GM18519 (cell line): ENCODE results near the gene TBC1D9.

ENCODE experiments used
- ATAC-seq: cut with Tn5 transposase; IDR thresholded peaks from one replicate; pipeline ENCODE4 v1.9.1; 2021; ENCODE audit warnings: mild to moderate bottlenecking, moderate library complexity; ENCODE audit not compliant: unreplicated experiment, low FRiP score

TBC1D9 gene

DNA sequence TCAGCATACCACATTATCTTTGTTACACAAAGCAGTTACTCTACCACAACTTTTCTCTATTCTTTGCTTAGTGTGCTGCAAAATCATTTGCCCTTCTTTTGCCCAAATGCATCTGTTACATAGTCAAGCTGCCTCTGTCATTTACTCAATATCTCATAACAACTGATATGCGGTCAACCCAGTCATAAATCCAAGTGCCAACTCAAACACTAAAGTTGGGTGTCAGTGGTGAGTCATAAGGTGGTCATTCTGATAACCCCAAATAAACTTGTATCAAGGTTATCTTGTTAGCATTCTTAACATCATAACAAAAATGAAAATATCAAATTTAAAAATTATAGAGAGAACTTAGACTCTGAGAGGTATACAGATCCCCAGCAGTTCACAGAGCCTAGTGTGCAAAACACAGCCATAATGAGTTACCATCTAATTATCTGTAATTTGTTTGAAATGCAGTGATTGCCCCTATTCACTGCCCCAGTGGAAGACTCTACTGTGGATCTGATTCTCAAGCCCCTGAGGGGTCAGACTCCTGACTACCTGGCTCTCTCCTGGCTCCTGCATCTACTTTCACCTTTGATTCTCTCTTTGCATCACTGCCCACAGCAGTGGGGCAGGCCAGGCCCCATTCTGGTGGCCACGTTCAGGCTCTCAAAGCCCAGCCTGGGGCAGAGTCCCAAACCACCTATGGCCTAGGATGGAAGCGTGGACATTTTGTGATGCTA, 29.2 kb downstream of the TBC1D9 start:
- no peak for ATAC-seq

DNA sequence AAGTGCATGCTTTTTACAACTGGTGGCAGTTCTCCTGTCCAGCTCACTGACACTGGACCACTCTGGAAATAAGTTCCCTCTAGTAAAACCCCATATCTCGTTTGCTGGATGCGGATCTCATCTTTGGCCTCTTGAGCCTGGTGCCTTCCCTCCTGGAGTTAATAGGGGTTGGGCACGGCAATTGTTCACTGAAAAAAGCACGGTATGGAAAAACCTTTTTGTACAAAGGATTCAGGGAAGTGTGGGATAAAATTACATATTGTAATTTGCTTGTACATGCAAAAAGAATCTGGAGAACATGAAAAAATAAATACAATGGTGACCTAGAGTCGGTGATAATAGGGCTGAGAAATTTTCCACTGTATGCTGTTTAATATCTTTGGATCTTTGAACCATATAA, 30.6 kb downstream of the TBC1D9 start:
- ATAC-seq, result no peak

DNA sequence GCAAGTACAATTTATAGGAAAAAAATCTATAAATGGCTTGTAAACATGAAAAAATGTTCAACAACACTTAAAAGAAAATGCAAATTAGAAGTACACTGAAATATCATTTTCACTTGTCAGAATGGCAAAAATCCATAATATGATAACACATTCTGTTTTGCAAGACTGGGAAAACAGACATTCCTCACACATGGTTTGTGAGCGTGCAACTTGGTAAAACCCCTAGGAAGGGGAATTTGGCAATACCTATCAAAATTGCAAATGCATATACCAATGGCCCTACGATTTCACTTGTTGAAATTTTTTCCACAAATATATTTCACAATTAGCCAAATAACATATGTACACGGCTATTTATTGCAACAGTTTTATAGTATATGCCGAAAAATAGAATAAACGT, 31.4 kb downstream of the TBC1D9 start:
- no peak for ATAC-seq

DNA sequence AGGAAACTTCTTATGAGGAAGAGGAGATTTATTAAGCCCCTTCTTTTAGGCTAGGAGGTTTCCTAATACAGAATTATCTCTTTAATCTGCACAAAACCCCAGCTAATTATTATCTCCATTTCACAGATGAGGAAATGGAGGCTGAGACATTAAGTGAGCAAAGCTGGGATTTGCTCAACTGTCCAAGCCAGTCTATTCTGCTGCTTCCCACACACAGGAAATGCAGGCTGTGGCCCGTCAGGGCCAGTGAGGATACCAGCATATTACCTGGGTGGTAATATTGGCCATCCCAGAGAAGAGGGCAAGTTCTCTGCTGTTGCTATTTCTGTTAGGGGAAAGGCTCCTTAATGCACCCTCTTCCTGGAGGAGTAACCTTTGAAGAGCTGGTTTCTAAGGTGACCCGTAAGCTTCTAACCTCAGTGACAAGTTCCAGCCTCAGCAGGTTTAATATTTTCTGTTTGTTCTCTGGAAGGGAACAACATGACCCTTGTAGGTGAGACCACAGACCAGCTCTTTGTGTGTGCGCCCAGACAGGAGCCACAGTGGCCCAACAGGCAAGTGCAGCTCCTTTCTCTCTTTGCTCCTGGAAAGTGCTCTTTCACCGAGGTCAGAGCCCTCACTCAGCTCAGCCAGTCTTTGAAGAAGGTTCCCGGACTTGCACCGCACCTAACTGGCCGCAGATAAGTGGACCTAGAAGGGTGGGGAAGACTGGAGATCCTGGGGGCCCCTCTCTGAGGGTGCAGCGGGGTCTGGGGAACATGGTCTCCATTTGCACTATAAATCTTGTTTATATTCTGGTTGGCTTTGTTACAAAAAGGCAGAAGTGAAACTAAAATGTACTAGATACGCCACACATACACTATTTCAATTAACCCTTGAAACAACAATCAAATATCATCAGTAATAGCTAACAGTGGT, 35.5 kb downstream of the TBC1D9 start:
- ATAC-seq, result no peak

DNA sequence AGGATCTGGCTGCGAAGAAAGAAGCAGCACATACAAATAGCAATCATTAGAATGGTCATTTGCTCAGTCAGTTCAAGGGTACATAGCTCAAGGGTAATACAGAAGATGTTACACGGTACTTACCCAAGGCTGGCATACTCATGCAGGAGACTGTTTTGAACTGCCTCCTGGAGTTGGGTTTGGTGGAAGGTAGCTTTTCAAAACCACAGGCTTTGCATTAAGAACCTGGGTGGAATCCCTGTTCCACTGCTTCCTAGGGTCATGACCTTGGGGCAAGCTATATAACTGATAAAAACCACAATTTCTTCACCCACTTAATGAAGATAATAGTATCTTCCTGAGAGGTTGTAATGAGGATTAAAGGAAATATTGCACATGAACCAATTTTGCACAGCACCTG, 36.5 kb downstream of the TBC1D9 start:
- ATAC-seq, result no peak

DNA sequence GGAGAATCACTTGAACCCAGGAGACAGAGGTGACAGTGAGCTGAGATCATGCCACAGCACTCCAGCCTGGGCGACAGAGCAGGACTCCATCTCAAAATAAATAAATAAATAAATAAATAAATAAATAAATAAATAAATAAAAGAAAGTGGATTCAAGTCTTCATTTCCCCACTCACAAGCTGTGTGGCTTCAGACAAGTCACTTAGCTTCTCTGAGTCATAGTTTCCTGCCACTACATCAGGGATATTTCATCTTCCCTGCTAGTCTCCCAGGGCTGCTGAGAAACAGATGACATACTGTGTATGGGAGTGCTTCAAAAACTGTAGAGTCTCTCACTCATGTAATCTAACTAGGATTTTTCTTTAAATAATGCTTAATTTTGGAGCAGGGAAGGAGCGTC, 37.2 kb downstream of the TBC1D9 start:
- ATAC-seq, result no peak

DNA sequence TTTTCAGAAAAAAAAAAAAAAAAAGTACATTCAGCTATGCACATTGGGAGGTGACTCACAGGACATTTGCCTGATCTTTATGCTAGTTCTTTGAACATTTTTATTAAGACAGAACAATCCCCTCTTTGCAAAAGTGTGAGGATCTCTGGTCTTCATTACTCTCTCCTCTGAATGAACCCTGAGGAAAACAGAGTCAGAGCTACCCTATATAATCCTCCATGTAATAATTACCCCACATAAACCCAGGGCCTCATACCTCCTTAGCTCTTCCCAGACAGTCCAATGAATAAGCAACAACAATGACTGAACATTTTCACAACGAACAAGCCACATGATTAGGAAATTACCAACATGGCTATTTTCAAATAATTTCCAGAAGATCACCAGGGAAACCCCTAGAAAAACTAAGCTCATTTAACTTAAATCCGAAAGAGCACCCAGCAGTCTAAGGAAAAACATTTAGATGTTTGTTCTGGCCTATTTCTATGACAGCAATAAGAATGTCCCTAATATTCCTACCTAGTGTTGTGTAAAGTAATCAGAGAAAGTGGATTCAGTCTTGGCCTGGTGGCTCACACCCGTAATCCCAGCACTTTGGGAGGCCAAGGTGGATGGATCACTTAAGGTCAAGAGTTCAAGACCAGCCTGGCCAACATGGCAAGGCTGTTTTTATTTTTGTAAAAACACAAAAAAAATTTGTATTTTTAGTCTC, 37.8 kb downstream of the TBC1D9 start:
- ATAC-seq, result no peak

DNA sequence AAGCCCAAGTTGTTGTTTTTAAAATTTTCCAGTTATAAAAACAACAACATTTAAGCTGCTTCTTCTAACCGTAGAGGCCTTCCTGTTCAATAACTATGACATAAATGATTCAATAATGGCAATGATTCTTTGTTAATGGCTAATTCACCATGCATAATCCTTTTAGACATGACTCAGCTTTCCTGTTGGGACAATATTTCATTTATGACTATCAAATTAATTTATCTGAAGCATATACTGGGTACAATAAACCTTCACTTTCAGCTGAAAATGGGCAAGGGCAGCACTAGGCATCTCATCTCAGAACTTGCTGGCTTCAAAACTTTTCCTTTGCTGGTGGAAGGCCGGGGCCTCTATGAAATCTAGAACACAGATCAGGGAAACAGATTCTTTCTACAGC, 38.9 kb downstream of the TBC1D9 start:
- ATAC-seq, result no peak

DNA sequence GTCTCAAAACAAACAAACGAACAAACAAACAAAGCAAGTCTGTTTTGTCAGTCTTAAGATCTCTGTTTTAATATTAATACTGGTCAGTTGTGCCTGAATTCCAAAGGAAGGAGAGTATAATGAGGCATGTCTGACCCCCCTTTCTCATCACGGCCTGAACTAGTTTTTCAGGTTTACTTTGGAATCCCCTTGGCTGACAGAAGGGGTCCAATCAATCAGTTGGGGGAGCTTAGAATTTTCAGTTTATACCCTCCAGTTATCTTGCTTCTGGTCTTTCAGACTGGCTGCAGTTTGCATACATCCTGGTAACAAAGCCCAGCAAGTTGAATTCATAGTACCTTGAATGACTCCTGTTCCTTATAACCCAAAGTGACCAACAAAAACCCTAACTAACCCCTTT, 41.1 kb downstream of the TBC1D9 start:
- no peak for ATAC-seq

DNA sequence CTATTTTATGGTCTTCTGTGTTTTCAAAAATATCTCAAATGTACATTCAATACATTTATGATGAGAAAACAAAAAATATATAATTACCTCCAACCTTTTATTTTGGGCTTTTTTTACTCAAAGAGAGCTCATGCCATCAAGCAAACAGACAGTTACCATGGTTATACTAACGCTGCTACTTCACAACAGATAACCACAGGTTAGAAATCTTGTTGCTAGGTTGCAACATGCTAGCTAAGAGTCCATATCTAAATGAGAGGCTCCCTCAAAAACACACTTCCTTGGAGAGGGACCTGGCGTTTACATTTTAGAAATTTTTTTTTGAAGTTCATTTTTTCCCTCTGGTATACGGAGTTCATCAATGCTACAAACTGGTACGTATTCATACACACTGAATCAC, 44.3 kb downstream of the TBC1D9 start:
- ATAC-seq, result no peak

DNA sequence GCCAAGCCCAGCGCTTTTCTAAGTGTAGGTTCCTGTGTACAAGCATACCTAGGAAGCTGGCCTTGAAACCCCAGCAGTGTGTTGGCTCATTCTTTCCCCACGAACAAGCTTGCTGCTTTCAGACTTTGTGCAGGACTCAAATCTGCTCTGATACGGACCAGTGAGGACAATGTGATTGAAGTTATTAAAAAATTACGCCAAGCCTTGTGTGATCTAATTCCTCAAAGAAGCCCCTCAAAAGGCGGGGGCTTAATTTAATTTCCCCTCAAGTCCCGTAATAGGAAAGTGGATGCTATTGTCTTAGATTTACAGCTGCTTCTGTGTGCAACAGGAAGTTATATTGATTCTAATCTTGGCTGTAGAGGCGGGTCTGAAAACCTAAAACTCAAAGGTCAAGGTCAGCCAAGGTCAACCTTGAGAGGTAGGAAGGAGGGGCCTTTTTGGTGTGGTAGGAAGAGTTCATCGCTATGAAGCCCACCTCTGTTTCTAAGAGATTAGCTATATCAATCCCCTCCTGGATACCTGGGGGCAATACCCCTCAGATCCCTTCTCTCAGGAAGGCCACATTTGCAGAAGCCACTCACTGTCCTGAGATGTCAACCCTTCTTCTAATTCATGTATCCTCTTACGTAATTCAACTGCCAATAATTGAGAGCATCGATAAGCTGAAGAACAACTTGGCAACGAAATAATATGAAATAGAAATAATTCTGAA, 45.1 kb downstream of the TBC1D9 start:
- ATAC-seq, result no peak

DNA sequence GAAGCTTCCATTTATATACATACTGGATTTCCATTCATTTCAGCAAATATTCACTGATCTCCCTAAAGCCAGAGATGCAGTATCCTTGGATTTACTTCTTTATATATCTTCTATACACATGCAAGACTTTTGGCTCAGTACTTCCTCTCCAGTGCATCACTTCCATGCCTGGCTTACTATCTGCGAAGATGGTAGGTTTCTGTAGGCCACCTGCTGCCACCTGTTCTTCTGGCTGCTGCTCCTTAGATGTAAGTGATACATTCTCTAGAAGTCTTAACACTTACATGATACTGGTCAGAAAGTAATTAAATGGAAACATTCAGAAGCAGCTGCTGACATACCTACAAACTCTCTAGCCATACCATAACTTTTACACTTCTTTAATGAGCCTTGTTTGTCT, 48.9 kb downstream of the TBC1D9 start:
- ATAC-seq, result no peak

DNA sequence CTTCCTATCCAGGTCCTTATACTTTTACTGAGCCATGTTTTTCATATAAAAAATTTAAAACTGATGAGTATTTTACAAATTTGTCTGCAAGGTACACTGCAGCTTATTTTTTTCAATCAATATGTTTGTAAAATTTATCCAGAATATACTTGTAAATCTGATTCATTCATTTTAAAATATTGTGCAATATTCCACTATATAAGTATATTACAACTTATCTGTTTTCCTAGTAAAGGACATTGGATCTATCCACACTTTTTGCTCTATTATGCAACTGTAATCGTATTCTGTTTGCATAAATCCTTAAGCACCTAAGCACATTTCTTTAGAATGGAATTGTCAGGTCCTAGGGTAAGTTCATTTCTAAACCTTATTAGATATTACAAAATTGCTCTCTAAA, 49.5 kb downstream of the TBC1D9 start:
- ATAC-seq, result no peak

DNA sequence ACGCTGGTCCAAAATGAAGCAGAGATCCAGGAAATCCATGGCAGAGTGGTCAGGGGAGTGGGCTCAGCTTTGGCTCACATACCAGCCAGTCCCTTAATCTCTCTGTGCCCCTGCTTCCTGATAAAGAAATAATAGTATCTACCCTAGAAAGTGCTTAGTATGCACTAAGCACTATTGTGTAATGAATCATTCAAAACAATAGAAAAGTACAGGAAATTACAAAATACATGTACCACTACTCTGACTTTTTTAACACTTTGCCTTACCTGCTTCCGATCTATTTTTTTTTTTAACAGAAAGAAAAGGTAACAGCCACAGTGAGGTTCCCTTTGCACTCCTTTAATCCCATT, 49.9 kb downstream of the TBC1D9 start:
- no peak for ATAC-seq

DNA sequence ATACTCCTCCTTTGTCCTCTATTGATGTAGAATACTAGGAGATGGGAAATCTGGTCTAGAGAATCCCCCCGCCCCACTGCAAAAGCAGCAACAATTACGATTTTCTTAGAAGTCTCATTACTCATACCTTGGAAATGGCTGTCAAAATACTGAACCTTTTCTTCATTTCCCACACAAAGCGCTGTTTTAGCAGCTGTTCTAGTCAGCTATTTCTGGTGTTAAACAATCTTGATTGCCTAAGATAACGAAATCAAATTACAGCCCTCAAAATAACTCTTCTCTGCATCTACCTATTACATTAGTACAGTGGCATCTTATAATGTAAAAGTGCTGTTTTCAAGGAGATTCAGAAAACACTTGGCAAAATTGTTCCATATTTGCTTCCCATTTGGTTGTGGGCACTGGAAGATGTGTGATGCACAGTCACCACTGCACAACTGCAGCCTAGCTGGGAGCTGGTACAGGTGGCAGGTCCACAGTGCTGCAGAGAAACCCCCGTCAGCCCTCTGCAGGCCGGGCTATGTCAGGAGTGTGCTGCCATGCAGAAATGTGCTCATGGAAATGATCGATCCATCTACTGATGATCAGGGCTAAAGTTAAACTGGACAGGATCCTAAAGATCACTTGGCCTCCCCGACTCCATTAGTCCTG, 50.4 kb downstream of the TBC1D9 start:
- no peak for ATAC-seq

DNA sequence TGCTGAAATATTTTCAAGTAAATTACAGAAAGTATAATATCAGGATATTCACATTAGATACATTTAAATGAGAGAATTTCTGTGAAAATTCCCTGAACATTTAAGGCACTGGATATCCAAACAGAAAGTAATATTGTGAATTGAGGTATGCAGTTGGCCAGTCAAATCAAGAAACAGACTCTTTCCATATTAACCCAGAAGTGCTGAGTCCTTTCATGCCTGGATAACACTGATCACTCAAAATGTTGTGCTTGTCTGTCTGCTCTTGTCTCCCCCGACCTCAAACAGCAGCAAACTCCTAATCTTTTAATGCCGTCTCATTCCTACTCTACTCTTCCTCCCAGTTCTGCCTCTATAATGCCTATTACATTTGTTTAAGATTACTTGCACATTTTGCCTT, 51.2 kb downstream of the TBC1D9 start:
- no peak for ATAC-seq

DNA sequence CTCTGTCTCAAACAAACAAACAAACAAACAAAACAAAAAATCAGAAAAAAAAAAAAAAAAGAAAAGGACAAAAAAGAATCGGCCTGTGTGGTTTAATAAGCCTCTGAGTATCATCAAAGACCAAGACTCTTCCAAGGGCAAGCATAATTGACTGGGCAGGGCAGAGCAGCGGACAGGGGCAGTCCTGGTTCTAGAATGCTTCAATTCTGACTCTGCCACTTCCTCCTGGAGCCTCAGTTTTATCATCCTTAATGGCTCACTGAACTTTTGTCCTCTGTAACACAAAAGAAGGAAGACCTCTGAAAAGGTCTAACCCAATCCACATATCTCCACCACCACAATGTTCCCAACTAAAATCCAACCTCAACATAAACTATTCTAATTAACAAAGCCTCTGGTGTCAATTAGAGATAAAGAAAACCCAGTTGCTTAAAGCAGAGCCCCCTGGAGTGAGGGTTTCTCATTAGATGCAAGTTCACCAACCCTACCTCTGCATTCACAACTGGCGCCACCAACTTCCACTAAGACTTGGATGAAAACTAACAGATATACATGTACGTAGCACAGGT, 51.7 kb downstream of the TBC1D9 start:
- no peak for ATAC-seq

DNA sequence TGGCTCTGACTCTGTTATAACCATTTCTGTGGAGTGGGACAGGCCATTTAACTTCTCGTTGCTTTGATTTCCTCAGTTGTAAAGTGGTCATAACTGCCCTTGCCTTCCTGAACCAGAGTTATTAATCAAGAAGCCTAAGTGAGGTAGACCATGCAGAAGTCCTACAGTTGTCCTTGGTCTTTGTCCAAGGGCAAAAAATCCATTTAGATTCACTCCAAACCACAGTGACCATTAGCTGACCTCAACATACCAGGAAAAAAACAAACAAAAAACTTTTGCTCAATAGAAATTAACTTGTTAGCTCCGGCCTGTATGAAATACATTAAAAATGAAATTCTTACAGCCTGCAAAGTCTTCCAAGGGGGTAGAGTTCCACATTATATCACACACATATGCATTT, 52.7 kb downstream of the TBC1D9 start:
- ATAC-seq, result no peak

DNA sequence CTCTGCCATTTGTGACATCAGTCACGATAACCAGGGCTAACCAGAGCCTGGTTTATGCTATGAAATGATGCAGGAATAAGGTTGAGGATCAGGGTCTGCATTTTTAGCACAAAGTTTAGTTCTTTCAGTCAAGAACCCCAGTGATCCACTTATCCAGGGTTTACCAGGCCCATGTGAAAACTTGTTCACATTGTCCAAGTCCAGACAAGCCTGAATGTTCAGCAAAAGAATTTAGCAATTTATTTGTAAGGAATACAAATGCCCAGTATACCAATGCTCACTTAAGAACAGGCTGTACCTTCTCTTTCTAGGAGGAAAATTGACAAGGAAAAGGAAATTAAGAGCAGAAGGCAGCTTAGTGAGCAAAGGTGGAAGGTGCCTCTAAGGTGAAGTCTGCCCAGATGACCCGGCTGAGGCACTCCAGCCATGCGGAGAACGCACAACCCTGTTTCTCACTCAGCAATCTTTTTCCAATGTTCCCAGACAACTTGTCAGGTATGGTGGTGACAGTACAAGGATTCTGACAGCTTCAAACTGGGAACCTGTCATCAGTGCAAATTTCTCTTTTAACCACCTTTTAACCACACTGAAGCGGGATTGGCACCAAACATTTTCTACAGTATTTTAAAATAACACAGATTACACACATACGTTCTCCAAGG, 54.0 kb downstream of the TBC1D9 start:
- ATAC-seq, result no peak
